LNCAP (cell line): ENCODE results near the gene OR56A1.

Source experiments
- CTCF ChIP-seq: fragments of 450-650 bp; IDR thresholded peaks from 2 replicates; pipeline ENCODE4 v1.5.1; 2017; ENCODE audit warnings: mild to moderate bottlenecking

Gene OR56A1

GRCh38 chr11:6006846-6007245 is 23.7 kb downstream of the OR56A1 start, which contains the start of gene OR56A4:
Gene OR56A4 (minus strand): TSS chr11:6006946. CDS start chr11:6002992, 3,954 bp downstream.
- TF ChIP-seq CTCF: no peak

GRCh38 chr11:6006395-6006794 is 24.2 kb downstream of the OR56A1 start:
- no peak for TF ChIP-seq CTCF

GRCh38 chr11:6002202-6002699 is 28.3 kb downstream of the OR56A1 start:
- TF ChIP-seq CTCF: no peak

- TF ChIP-seq CTCF: no peak
Observed at GRCh38 chr11:5994791-5995190, 35.8 kb downstream of the OR56A1 start.

- TF ChIP-seq CTCF: peak; percentile 76
Observed at GRCh38 chr11:5992604-5993251, 37.8 kb downstream of the OR56A1 start.

GRCh38 chr11:5992150-5992549 is 38.4 kb downstream of the OR56A1 start:
- no peak for TF ChIP-seq CTCF

GRCh38 chr11:5989203-5989602 is 41.4 kb downstream of the OR56A1 start:
- TF ChIP-seq CTCF: no peak

GRCh38 chr11:5986885-5987284 is 43.7 kb downstream of the OR56A1 start, which contains the start of gene OR52L1:
Gene OR52L1 (minus strand): TSS chr11:5986985. CDS start chr11:5986930, 55 bp downstream.
- TF ChIP-seq CTCF: no peak
